ENCODE data around the gene C1orf74. TPM values are rescaled to one million over a fixed set of nuclear protein-coding genes. Genes with fewer than 3 reads are reported as not detected.

Gene C1orf74
- total RNA-seq, 1 experiment from 2014 or later, result 4.6 TPM

- Mint-ChIP-seq H3K27ac (no peak overlapping the region), H3K9me3 (no peaks in the 10 kb centered on the region), H3K27me3 (ENCODE audit: low read depth) (peaks cover 4% of the 10 kb centered on the region; the same call in 1 of the 2 replicates), H3K4me3 (no peak overlapping the region), H3K36me3 (no peaks in the 10 kb centered on the region), H3K4me1 (no peaks in the 10 kb centered on the region)
- POLR2A ChIA-PET, result no interaction called here
- CTCF ChIA-PET, result interaction anchor here (1.4 kb wide), 1 partner anchor 7 kb away, joined by 3 read pairs; no protein-coding TSS in a partner anchor
- ATAC-seq (no peak), DNase-seq (ENCODE audit: low spot score) (no peak)
- no peak for TF ChIP-seq PRRX2 (CRISPR knock-in tag; IDR thresholded peaks at IDR 0.05)
- no peak for TF ChIP-seq ETV6 (CRISPR knock-in tag; IDR thresholded peaks at IDR 0.05)
- TF ChIP-seq ZNF232 (CRISPR knock-in tag; IDR thresholded peaks at IDR 0.05), result no peak
- no peak for TF ChIP-seq ERG (CRISPR knock-in tag; IDR thresholded peaks at IDR 0.05)
Observed at GRCh38 chr1:209755256-209755655, 29.1 kb downstream of the C1orf74 start.

GRCh38 chr1:209752890-209753289 lies 31.5 kb downstream of the C1orf74 start:
- no peak for ATAC-seq
- H3K9me3 Mint-ChIP-seq, result no peaks in the 10 kb centered on the region
- H3K36me3 Mint-ChIP-seq, result no peaks in the 10 kb centered on the region
- H3K27me3 Mint-ChIP-seq (ENCODE audit: low read depth), result peaks cover 11% of the 10 kb centered on the region
- CTCF ChIA-PET, result interaction anchor here (0.8 to 1.0 kb wide), 2 partner anchors 177 to 187 kb away, joined by 3 read pairs; no protein-coding TSS in a partner anchor
- peaks cover 10% of the 10 kb centered on the region for H3K4me1 Mint-ChIP-seq
- POLR2A ChIA-PET, result no interaction called here
- DNase-seq (ENCODE audit: low spot score), result no peak
- H3K27ac Mint-ChIP-seq, result no peak overlapping the region
- TF ChIP-seq ATF1 (CRISPR knock-in tag; IDR thresholded peaks at IDR 0.05) (no peak), IRF2 (CRISPR knock-in tag; IDR thresholded peaks at IDR 0.05; ENCODE audit: borderline replicate concordance, low read depth) (no peak), ZNF232 (CRISPR knock-in tag; IDR thresholded peaks at IDR 0.05) (no peak), E2F1 (CRISPR knock-in tag; IDR thresholded peaks at IDR 0.05) (no peak), TCF7 (CRISPR knock-in tag; IDR thresholded peaks at IDR 0.05; ENCODE audit: low read depth) (no peak), PRDM15 (CRISPR knock-in tag; IDR thresholded peaks at IDR 0.05) (no peak), NR1H2 (CRISPR knock-in tag; IDR thresholded peaks at IDR 0.05) (no peak), NFYB (CRISPR knock-in tag; conservative IDR thresholded peaks at IDR 0.05; ENCODE audit: low read depth) (no peak), CTCF (IDR thresholded peaks at IDR 0.05) (no peak), ZNF416 (CRISPR knock-in tag; IDR thresholded peaks at IDR 0.05) (no peak), MXD4 (CRISPR knock-in tag; IDR thresholded peaks at IDR 0.05; ENCODE audit: borderline replicate concordance) (no peak), ZSCAN18 (CRISPR knock-in tag; IDR thresholded peaks at IDR 0.05) (no peak), MLX (CRISPR knock-in tag; IDR thresholded peaks at IDR 0.05) (no peak), FOXP1 (CRISPR knock-in tag; IDR thresholded peaks at IDR 0.05; ENCODE audit: borderline replicate concordance) (no peak), ESRRA (CRISPR knock-in tag; IDR thresholded peaks at IDR 0.05; ENCODE audit: borderline replicate concordance) (no peak), ZNF423 (CRISPR knock-in tag; IDR thresholded peaks at IDR 0.05) (no peak), STAT6 (CRISPR knock-in tag; conservative IDR thresholded peaks at IDR 0.05; ENCODE audit: low read depth) (no peak), MAX (CRISPR knock-in tag; IDR thresholded peaks at IDR 0.05) (no peak)
- H3K4me3 Mint-ChIP-seq, result no peak overlapping the region

Measured in WTC11 (cell line).